DOHH2 (cell line): Measurements from ENCODE around the gene EPHA2.

Experiments
- H3F3A ChIP-seq: fragments of 200-600 bp; sonication (generic), shearing (Covaris generic); 2 replicates; pipeline ENCODE4 v1.6.0; 2016; ENCODE audit warnings: antibody characterized with exemption, mild to moderate bottlenecking; ENCODE audit not compliant: control insufficient read depth, insufficient read depth
- H3K27ac ChIP-seq: fragments of 200-600 bp; sonication (generic); 2 replicates; pipeline ENCODE4 v1.5.1; 2014; ENCODE audit warnings: low read depth, mild to moderate bottlenecking, low read length, moderate library complexity
- H3K27me3 ChIP-seq: fragments of 200-600 bp; sonication (generic); 2 replicates; pipeline ENCODE4 v1.6.1; 2014; ENCODE audit warnings: mild to moderate bottlenecking, low read length, mixed read lengths; ENCODE audit not compliant: control insufficient read depth
- H3K36me3 ChIP-seq: fragments of 200-600 bp; sonication (generic); 2 replicates; pipeline ENCODE4 v1.6.1; 2014; ENCODE audit warnings: mild to moderate bottlenecking, low read length, moderate library complexity, mixed read lengths; ENCODE audit not compliant: control insufficient read depth
- H3K4me1 ChIP-seq: fragments of 200-600 bp; sonication (generic); 2 replicates; pipeline ENCODE4 v1.6.1; 2014; ENCODE audit warnings: mild to moderate bottlenecking, low read length, mixed read lengths; ENCODE audit not compliant: control insufficient read depth
- H3K4me2 ChIP-seq: fragments of 200-600 bp; sonication (generic); 2 replicates; pipeline ENCODE4 v1.6.0; 2014; ENCODE audit warnings: mild to moderate bottlenecking, low read length, moderate library complexity
- H3K4me3 ChIP-seq: fragments of 200-600 bp; sonication (generic); 2 replicates; pipeline ENCODE4 v1.5.1; 2014; ENCODE audit warnings: mild to moderate bottlenecking, low read length, mixed read lengths
- H3K79me2 ChIP-seq: fragments of 200-600 bp; sonication (generic); 2 replicates; pipeline ENCODE4 v1.6.1; 2014; ENCODE audit warnings: mild to moderate bottlenecking, low read length, mixed read lengths; ENCODE audit not compliant: control insufficient read depth
- H3K9me2 ChIP-seq: fragments of 200-600 bp; sonication (generic); replicated peaks from 2 replicates; pipeline ENCODE4 v1.6.1; 2014; ENCODE audit warnings: mild to moderate bottlenecking, low read length, mixed read lengths; ENCODE audit not compliant: control insufficient read depth
- H3K9me3 ChIP-seq: fragments of 200-600 bp; sonication (generic); 2 replicates; pipeline ENCODE4 v1.6.1; 2014; ENCODE audit warnings: antibody characterized with exemption, low read length, mixed read lengths; ENCODE audit not compliant: control insufficient read depth, insufficient read depth
- H4K20me1 ChIP-seq: fragments of 200-600 bp; sonication (generic); 2 replicates; pipeline ENCODE4 v1.6.0; 2014; ENCODE audit warnings: low read depth, mild to moderate bottlenecking, antibody characterized with exemption, low read length, moderate library complexity; ENCODE audit not compliant: control insufficient read depth, insufficient read depth
- EZH2phosphoT487 ChIP-seq: fragments of 200-600 bp; sonication (generic); IDR thresholded peaks from 2 replicates; pipeline ENCODE4 v1.6.1; 2017; ENCODE audit warnings: borderline replicate concordance, mild to moderate bottlenecking, antibody characterized with exemption, low read length, moderate library complexity, mixed read lengths
- TF ChIP-seq, protein P1 (sequence below): fragments of 200-600 bp; sonication (generic); IDR thresholded peaks from one replicate; pipeline ENCODE4 v1.5.1; 2014; ENCODE audit warnings: antibody characterized with exemption, mild to moderate bottlenecking, low read depth, low read length; ENCODE audit not compliant: poor library complexity, severe bottlenecking

The EPHA2 gene

DNA sequence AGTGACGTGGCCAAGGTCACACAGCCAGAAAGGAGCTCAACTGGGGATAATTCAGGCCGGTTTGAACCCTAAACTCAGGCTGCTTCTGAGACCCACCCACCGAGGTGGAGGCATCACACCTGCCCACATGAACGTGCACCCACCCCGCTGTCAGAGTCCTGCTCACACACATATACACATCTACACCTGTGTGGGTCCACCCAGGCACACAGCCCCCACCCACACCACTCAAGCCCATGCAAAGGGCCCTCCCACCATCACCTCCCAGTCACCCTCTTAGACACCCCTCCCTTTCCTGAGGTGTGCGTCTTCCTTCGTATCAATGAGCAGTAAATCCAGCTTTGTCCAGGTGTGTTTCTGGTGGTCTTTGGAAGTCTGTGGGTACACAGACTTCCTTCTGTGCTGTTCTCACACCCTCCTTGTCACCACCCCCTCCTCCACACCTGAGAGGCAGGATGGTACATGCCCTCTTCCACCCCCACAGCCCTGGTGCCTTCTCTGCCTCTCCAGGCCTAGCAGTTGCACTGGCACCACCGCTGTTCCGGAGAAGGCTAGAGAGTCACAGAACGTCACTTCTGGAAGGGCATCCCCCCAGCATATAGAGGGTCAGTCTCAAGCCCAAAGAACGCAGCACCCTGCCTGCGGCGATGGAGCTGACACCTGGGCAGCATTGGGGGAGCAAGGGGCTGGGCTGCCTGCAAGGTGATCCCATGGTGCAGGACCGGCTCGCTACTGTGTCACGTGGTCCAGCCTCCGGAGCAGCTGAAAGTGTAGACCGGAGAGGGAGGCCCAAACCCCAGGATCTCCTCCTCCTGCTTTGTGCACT, 63.6 kb downstream of the EPHA2 start:
- no peak overlapping the region for H3K4me2 ChIP-seq
- H3F3A ChIP-seq, result no peaks in the 10 kb centered on the region
- no peak overlapping the region for H3K27ac ChIP-seq
- no peaks in the 10 kb centered on the region for H3K79me2 ChIP-seq
- H3K9me3 ChIP-seq, result no peaks in the 10 kb centered on the region
- H3K4me3 ChIP-seq, result no peak overlapping the region
- peaks cover 9% of the 10 kb centered on the region; the same call in 1 of the 2 replicates for H3K27me3 ChIP-seq
- no peaks in the 10 kb centered on the region for H4K20me1 ChIP-seq
- TF ChIP-seq, protein P1, sequence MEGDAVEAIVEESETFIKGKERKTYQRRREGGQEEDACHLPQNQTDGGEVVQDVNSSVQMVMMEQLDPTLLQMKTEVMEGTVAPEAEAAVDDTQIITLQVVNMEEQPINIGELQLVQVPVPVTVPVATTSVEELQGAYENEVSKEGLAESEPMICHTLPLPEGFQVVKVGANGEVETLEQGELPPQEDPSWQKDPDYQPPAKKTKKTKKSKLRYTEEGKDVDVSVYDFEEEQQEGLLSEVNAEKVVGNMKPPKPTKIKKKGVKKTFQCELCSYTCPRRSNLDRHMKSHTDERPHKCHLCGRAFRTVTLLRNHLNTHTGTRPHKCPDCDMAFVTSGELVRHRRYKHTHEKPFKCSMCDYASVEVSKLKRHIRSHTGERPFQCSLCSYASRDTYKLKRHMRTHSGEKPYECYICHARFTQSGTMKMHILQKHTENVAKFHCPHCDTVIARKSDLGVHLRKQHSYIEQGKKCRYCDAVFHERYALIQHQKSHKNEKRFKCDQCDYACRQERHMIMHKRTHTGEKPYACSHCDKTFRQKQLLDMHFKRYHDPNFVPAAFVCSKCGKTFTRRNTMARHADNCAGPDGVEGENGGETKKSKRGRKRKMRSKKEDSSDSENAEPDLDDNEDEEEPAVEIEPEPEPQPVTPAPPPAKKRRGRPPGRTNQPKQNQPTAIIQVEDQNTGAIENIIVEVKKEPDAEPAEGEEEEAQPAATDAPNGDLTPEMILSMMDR, result no peak
- no peak for TF ChIP-seq EZH2phosphoT487
- H3K4me1 ChIP-seq, result no peaks in the 10 kb centered on the region
- no peaks in the 10 kb centered on the region for H3K9me2 ChIP-seq
- H3K36me3 ChIP-seq, result no peaks in the 10 kb centered on the region

DNA sequence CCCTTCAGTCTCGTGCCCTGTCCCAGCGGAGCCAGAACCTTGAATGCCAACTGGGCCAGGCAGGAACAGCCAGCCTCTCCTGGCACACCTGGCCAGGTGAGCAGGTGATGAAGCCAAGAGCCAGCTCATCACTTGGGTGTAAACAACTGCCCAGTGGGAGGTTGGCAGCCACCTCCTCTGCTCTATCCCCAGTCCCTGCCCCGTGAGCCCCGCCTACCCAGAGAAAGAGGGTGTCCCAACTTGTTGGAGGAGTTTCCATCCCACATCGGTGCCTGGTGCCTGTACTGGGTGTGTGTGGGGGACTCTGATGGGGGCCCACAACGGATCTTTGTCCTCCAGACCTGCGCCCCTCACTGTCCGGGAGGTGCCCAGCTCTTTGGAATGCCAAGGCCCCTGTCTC, 64.6 kb downstream of the EPHA2 start:
- H3F3A ChIP-seq, result no peaks in the 10 kb centered on the region
- no peak overlapping the region for H3K4me3 ChIP-seq
- no peaks in the 10 kb centered on the region for H4K20me1 ChIP-seq
- H3K9me3 ChIP-seq, result no peaks in the 10 kb centered on the region
- H3K79me2 ChIP-seq, result no peaks in the 10 kb centered on the region
- peaks cover 9% of the 10 kb centered on the region; the same call in 1 of the 2 replicates for H3K27me3 ChIP-seq
- H3K27ac ChIP-seq, result no peak overlapping the region
- no peaks in the 10 kb centered on the region for H3K4me1 ChIP-seq
- no peak for TF ChIP-seq EZH2phosphoT487
- TF ChIP-seq, protein P1, result no peak
- H3K4me2 ChIP-seq, result no peak overlapping the region
- no peaks in the 10 kb centered on the region for H3K9me2 ChIP-seq
- no peaks in the 10 kb centered on the region for H3K36me3 ChIP-seq

DNA sequence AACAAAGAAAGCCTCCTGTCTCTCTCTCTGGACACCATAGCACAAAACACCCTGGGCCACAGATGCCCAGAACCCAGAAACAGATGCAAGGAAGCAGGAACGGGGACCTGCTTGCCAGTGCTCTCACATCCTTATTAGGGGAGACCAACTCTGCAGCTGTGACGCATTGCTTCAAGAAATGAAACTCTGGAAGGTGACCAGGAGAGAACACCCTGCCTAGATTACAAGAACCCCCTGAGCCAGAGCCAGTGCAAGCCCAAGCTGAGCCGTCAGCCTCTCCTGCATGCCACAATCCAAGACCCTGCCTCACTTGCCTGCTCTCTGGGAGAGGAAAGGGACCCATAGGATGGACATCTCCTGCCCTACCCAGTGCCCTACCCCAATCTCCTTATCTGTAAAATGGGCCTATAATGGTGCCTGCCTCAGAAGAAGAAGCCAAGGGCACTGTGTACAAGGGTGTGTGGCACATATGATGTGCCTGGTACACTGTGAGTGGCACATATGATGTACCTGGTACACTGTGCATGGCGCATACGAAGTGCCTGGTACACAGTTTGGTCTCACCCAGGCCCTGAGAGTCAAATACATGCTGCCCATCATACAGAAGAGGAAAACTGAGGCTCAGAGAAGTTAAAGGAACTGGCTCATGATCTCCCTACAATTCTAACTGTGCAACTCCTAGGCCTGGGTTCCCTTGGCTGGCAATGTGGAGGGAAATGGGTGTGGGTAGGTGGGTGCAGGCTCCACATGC, 65.6 kb downstream of the EPHA2 start:
- H4K20me1 ChIP-seq, result no peaks in the 10 kb centered on the region
- H3K9me2 ChIP-seq, result no peaks in the 10 kb centered on the region
- no peaks in the 10 kb centered on the region for H3F3A ChIP-seq
- H3K27me3 ChIP-seq, result peaks cover 9% of the 10 kb centered on the region; the same call in 1 of the 2 replicates
- H3K27ac ChIP-seq, result no peak overlapping the region
- no peaks in the 10 kb centered on the region for H3K4me1 ChIP-seq
- TF ChIP-seq, protein P1, result no peak
- no peak for TF ChIP-seq EZH2phosphoT487
- H3K36me3 ChIP-seq, result no peaks in the 10 kb centered on the region
- H3K9me3 ChIP-seq, result no peaks in the 10 kb centered on the region
- no peak overlapping the region for H3K4me3 ChIP-seq
- no peaks in the 10 kb centered on the region for H3K79me2 ChIP-seq
- no peak overlapping the region for H3K4me2 ChIP-seq
